ENCODE results near the gene COIL. TPM values are rescaled to one million over a fixed set of nuclear protein-coding genes. Genes with fewer than 3 reads are reported as not detected.
A peak's percentile ranks its signal among the peaks of the same experiment; 100 is the strongest.

COIL gene
- total and polyA plus RNA-seq, 2 donors (not counting 3 experiments of a cell fraction or from before 2014, with no cell fraction given) = 4.2 to 20.6 TPM

GRCh38 chr17:56909742-56910508 is 50.9 kb downstream of the COIL start:
- Histone ChIP-seq H3K4me2 (ENCODE audit: insufficient read depth, low read length) (peak overlapping the region; percentile 3), H3K27ac (ENCODE audit: insufficient read depth, low read depth, low read length) (no peak overlapping the region), H3K9me1 (replicated peaks; ENCODE audit: control insufficient read depth, extremely low read depth, insufficient read depth, low read length) (no peaks in the 10 kb centered on the region), H3K9me3 (replicated peaks; ENCODE audit: control insufficient read depth, insufficient read depth, low read length) (no peaks in the 10 kb centered on the region), H4K20me1 (replicated peaks; ENCODE audit: control insufficient read depth, extremely low read depth, insufficient read depth, low read length) (no peaks in the 10 kb centered on the region), H3K79me2 (ENCODE audit: control insufficient read depth, insufficient read depth, low read length) (peaks cover 47% of the 10 kb centered on the region), H3K4me3 (replicated peaks in 1 of 3; ENCODE audit: insufficient read depth in 1 of 3, low read depth in 1 of 3, low read length in 3 of 3) (no peak overlapping the region), H3K9ac (replicated peaks; ENCODE audit: extremely low read depth, insufficient read depth, low read length) (no peak overlapping the region), H3K4me1 (ENCODE audit: control insufficient read depth, extremely low read depth, insufficient read depth, low read length) (peaks cover 17% of the 10 kb centered on the region), H2AFZ (ENCODE audit: low read depth, low read length) (no peak overlapping the region), H3K27me3 (ENCODE audit: control insufficient read depth in 2 of 2, insufficient read depth in 2 of 2, low read length in 2 of 2) (no peaks in the 10 kb centered on the region), H3K36me3 (ENCODE audit: control insufficient read depth in 2 of 2, extremely low read depth in 1 of 2, insufficient read depth in 2 of 2, low read length in 2 of 2) (peaks cover 13 to 17% of the 10 kb centered on the region in 2 experiments)
- DNase-seq (ENCODE audit: low read depth, low spot score) = no peak
- intact Hi-C loops (cut with micrococcal nuclease) = no loop called here
- FAIRE-seq = peak; percentile 4
- dilution Hi-C loops (cut with MboI; ENCODE audit: extremely low pct_ligation_motif_present, low sequenced_read_pairs) = no loop called here
- BruUV-seq (replicated peaks) = no TSS peak
- ChIA-PET CTCF (interaction anchor here (0.7 to 1.5 kb wide), 5 partner anchors 30 to 129 kb away, joined by 3 to 7 read pairs (median 4); no protein-coding TSS in a partner anchor), POLR2A (interaction anchor here (0.7 kb wide), 1 partner anchor 69 kb away, joined by 10 read pairs; no protein-coding TSS in a partner anchor)
- TF ChIP-seq EZH2 (IDR thresholded peaks at IDR 0.05; ENCODE audit: borderline replicate concordance, low read depth, low read length, severe bottlenecking) (no peak), FOS (IDR thresholded peaks at IDR 0.05; ENCODE audit: borderline replicate concordance, insufficient read depth, low read length) (no peak), POLR2A (IDR thresholded peaks at IDR 0.05; ENCODE audit: low read depth, low read length) (no peak), MYC (IDR thresholded peaks at IDR 0.05; ENCODE audit: low read depth, low read length) (no peak), POLR2AphosphoS5 (IDR thresholded peaks at IDR 0.05; ENCODE audit: insufficient read depth, low read depth, low read length) (no peak), GATA2 (IDR thresholded peaks at IDR 0.05; ENCODE audit: insufficient read depth, insufficient read length, low read depth, low read length) (no peak), MAX (IDR thresholded peaks at IDR 0.05; ENCODE audit: insufficient read depth, insufficient read length) (no peak), JUN (IDR thresholded peaks at IDR 0.05; ENCODE audit: borderline replicate concordance, insufficient read depth, insufficient read length, low read depth) (no peak), CTCF (IDR thresholded peaks at IDR 0.05; ENCODE audit: extremely low read depth in 1 of 2, insufficient read depth in 1 of 2, low read depth in 1 of 2, low read length in 2 of 2) (no peak)
